RWPE2 (cell line): ENCODE results near the gene MAGI1.

Source experiments
- ATAC-seq: fragments of 200-7000 bp; cut with Tn5 transposase; 3 replicates; pipeline ENCODE4 v1.9.1; 2021; ENCODE audit warnings: low read depth
- DNase-seq: peaks from one replicate; pipeline ENCODE4 v3.0.0-alpha.2; 2020; ENCODE audit warnings: low spot score
- H3K27ac ChIP-seq: fragments of 450-650 bp; 2 replicates; pipeline ENCODE4 v1.5.1; 2017; ENCODE audit warnings: mild to moderate bottlenecking; ENCODE audit not compliant: poor library complexity, severe bottlenecking
- H3K27me3 ChIP-seq: fragments of 250-450 bp; sonication (Bioruptor Pico); 2 replicates; pipeline ENCODE4 v1.5.1; 2021; ENCODE audit warnings: mild to moderate bottlenecking, moderate library complexity; ENCODE audit not compliant: insufficient read depth, poor library complexity, severe bottlenecking
- H3K36me3 ChIP-seq: fragments of 250-450 bp; sonication (Bioruptor Pico); 2 replicates; pipeline ENCODE4 v1.5.1; 2020; ENCODE audit warnings: low read depth, mild to moderate bottlenecking, moderate library complexity
- H3K4me1 ChIP-seq: fragments of 250-450 bp; sonication (Bioruptor Pico); 2 replicates; pipeline ENCODE4 v1.5.1; 2021; ENCODE audit warnings: mild to moderate bottlenecking, moderate library complexity; ENCODE audit not compliant: insufficient read depth, poor library complexity, severe bottlenecking
- H3K4me3 ChIP-seq: fragments of 250-450 bp; sonication (Bioruptor Pico); 2 replicates; pipeline ENCODE4 v1.5.1; 2021; ENCODE audit warnings: mild to moderate bottlenecking, moderate library complexity; ENCODE audit not compliant: severe bottlenecking
- H3K9me3 ChIP-seq: fragments of 250-450 bp; sonication (Bioruptor Pico); 2 replicates; pipeline ENCODE4 v1.5.1; 2021; ENCODE audit warnings: mild to moderate bottlenecking, moderate library complexity; ENCODE audit not compliant: severe bottlenecking
- TF ChIP-seq, protein P1 (sequence below): fragments of 450-650 bp; IDR thresholded peaks from one replicate; pipeline ENCODE4 v1.5.1; 2017; ENCODE audit warnings: mild to moderate bottlenecking, moderate library complexity; ENCODE audit not compliant: poor library complexity, severe bottlenecking

Gene MAGI1

DNA sequence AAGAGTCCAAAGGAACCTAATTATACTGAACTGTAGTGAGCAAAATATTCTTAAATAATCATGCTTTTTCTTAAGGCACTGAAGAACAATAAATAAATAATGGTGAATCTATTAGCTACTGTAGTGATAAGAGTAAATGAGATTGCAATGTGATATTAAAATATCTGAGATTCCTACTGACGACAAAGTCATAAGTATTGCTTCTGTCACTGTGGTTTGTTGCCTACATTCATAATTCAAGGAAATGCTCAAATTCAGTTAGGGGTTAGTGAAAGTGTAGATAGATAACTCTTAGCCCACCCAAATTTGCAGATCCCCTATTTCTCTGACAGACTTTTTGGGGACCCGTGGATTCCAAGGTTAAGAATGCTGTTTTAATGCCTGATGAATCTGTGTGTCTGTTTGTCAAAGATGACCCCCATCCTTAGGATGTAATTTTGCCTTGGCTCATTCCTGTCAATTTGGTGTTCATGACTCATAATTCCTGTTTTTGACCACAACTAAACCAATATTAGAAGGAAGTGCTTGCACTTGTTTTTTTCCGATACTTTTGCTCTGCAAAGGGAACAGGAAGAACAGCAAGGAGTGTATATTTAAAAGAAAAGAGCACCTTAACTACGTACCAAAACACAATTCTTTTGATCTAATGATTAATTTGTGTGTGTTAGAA lies 86.7 kb downstream of the MAGI1 start:
- peaks cover 24% of the 10 kb centered on the region for H3K4me1 ChIP-seq
- no peaks in the 10 kb centered on the region for H3K9me3 ChIP-seq
- DNase-seq, result no peak
- no peak; the same call in 2 of the 3 replicates for ATAC-seq
- no peaks in the 10 kb centered on the region for H3K36me3 ChIP-seq
- H3K27ac ChIP-seq, result no peak overlapping the region
- H3K4me3 ChIP-seq, result no peak overlapping the region
- TF ChIP-seq, protein P1, sequence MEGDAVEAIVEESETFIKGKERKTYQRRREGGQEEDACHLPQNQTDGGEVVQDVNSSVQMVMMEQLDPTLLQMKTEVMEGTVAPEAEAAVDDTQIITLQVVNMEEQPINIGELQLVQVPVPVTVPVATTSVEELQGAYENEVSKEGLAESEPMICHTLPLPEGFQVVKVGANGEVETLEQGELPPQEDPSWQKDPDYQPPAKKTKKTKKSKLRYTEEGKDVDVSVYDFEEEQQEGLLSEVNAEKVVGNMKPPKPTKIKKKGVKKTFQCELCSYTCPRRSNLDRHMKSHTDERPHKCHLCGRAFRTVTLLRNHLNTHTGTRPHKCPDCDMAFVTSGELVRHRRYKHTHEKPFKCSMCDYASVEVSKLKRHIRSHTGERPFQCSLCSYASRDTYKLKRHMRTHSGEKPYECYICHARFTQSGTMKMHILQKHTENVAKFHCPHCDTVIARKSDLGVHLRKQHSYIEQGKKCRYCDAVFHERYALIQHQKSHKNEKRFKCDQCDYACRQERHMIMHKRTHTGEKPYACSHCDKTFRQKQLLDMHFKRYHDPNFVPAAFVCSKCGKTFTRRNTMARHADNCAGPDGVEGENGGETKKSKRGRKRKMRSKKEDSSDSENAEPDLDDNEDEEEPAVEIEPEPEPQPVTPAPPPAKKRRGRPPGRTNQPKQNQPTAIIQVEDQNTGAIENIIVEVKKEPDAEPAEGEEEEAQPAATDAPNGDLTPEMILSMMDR, result no peak
- no peaks in the 10 kb centered on the region for H3K27me3 ChIP-seq

- DNase-seq (no peak), ATAC-seq (no peak)
- H3K4me1 ChIP-seq, result peaks cover 15% of the 10 kb centered on the region
- TF ChIP-seq, protein P1, result no peak
- H3K36me3 ChIP-seq, result no peaks in the 10 kb centered on the region
- H3K27ac ChIP-seq, result no peak overlapping the region
- H3K27me3 ChIP-seq, result no peaks in the 10 kb centered on the region
- no peaks in the 10 kb centered on the region for H3K9me3 ChIP-seq
- H3K4me3 ChIP-seq, result no peak overlapping the region
Observed at GRCh38 chr3:65950340-65951326, 88.1 kb downstream of the MAGI1 start.

GRCh38 chr3:65948841-65949573 lies 89.7 kb downstream of the MAGI1 start:
- Histone ChIP-seq H3K36me3 (no peaks in the 10 kb centered on the region), H3K4me1 (peaks cover 14% of the 10 kb centered on the region), H3K4me3 (no peak overlapping the region), H3K27ac (no peak overlapping the region), H3K9me3 (no peaks in the 10 kb centered on the region), H3K27me3 (no peaks in the 10 kb centered on the region)
- DNase-seq (no peak), ATAC-seq (no peak)
- TF ChIP-seq, protein P1, result no peak

GRCh38 chr3:65946438-65946837 lies 92.3 kb downstream of the MAGI1 start:
- Histone ChIP-seq H3K27me3 (no peaks in the 10 kb centered on the region), H3K4me3 (no peak overlapping the region), H3K36me3 (no peaks in the 10 kb centered on the region), H3K27ac (no peak overlapping the region), H3K4me1 (no peaks in the 10 kb centered on the region), H3K9me3 (no peaks in the 10 kb centered on the region)
- ATAC-seq (no peak), DNase-seq (no peak)
- TF ChIP-seq, protein P1, result no peak
